ENCODE measurements around the gene POLR2J3.
"Not testable (repeated sequence)": the region's sequence is repeated elsewhere in the genome, so short reads cannot be mapped to it uniquely, and the experiment has no call there.

DNA sequence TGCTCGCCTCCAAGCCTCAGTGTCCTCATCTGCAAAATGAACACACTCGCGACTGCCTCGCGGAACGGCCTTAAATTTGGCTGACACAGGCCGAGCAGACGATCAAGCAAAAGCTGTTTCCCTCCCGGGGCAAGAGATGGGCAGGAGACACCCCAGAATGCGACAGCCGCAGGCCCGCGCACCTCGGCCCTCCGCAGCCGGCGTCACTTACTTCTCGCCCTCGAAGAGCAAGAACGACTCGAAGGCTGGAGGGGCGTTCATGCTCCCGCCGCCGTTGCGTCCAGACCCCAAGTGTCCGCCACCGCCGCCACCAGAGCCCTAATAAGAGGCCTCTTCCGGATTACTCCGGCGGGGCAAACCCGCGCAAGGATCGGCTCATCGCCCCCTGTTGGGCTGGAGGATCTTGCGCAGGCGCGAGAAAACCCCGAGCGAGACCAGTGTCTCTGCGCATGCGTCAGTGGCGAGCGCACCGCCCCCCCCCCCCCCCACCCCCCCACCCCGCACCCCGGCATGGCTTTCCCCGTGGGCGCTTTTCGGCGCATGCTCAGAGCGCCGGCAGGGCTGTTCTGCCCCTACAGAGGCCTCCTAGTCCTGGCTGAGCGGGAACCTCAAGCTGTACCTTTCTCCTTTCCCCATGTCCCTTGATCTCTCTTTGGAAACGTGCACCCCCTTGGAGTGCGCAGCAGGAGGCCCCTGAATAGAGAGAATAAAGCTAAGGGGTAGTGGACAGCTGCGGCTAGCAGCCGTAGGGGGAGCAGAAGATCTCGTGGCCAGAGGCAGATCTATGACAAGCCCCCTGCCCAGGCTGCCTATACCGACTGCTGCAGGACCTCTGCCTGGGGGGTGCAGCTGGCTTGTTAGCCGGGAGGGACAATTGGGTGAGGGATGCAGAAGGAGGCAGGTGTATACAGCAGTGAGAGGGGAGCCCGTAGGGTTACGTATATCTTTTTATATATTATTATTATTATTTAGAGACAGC is at the start of gene POLR2J3:
- TF ChIP-seq CTCF (IDR thresholded peaks at IDR 0.05; ENCODE audit: borderline replicate concordance, extremely low read depth, low read length, poor library complexity, severe bottlenecking), result peak; percentile 57
- not testable (repeated sequence) for TF ChIP-seq EZH2 (IDR thresholded peaks at IDR 0.05; ENCODE audit: borderline replicate concordance, low read depth, low read length, severe bottlenecking)
